ENCODE data around the gene PLXNA2. TPM values are rescaled to one million over a fixed set of nuclear protein-coding genes. Genes with fewer than 3 reads are reported as not detected.

The PLXNA2 gene
- total RNA-seq, 2 experiments from 2014 or later, result 0.84 to 1.6 TPM

GRCh38 chr1:208238710-208239472 is 5.3 kb downstream of the PLXNA2 start:
- Mint-ChIP-seq H3K27ac (no peak overlapping the region), H3K4me3 (no peak overlapping the region), H3K9me3 (ENCODE audit: insufficient read depth) (no peaks in the 10 kb centered on the region), H3K36me3 (ENCODE audit: low read depth) (no peaks in the 10 kb centered on the region), H3K27me3 (ENCODE audit: low read depth) (peaks cover 79% of the 10 kb centered on the region), H3K4me1 (ENCODE audit: low read depth) (peaks cover 24% of the 10 kb centered on the region)
- ChIA-PET POLR2A (no interaction called here), CTCF (interaction anchor here (0.9 to 2.8 kb wide), 5 partner anchors 9 to 219 kb away, joined by 3 to 28 read pairs (median 5); no protein-coding TSS in a partner anchor)
- ATAC-seq, result no peak
- peak; percentile 35 for DNase-seq

GRCh38 chr1:208237241-208237640 is 6.9 kb downstream of the PLXNA2 start:
- no peak overlapping the region for H3K4me3 Mint-ChIP-seq
- ATAC-seq, result no peak
- peaks cover 82% of the 10 kb centered on the region for H3K27me3 Mint-ChIP-seq (ENCODE audit: low read depth)
- ChIA-PET POLR2A (no interaction called here), CTCF (interaction anchor here (0.7 to 6.3 kb wide), 4 partner anchors 7 to 244 kb away, joined by 3 to 47 read pairs (median 5); partner anchors contain the start of gene PLXNA2)
- no peak overlapping the region for H3K27ac Mint-ChIP-seq
- no peaks in the 10 kb centered on the region for H3K9me3 Mint-ChIP-seq (ENCODE audit: insufficient read depth)
- no peak for DNase-seq
- no peaks in the 10 kb centered on the region for H3K36me3 Mint-ChIP-seq (ENCODE audit: low read depth)
- peaks cover 19% of the 10 kb centered on the region for H3K4me1 Mint-ChIP-seq (ENCODE audit: low read depth)

GRCh38 chr1:208235982-208236761 is 8.0 kb downstream of the PLXNA2 start:
- H3K9me3 Mint-ChIP-seq (ENCODE audit: insufficient read depth), result no peaks in the 10 kb centered on the region
- peak; percentile 42 for DNase-seq
- H3K27me3 Mint-ChIP-seq (ENCODE audit: low read depth), result peaks cover 72% of the 10 kb centered on the region
- CTCF ChIA-PET, result interaction anchor here (1.1 to 6.3 kb wide), 3 partner anchors 9 to 215 kb away, joined by 4 to 47 read pairs (median 5); partner anchors contain the start of gene PLXNA2
- H3K4me1 Mint-ChIP-seq (ENCODE audit: low read depth), result peaks cover 19% of the 10 kb centered on the region
- peak; percentile 72 for ATAC-seq
- no peaks in the 10 kb centered on the region for H3K36me3 Mint-ChIP-seq (ENCODE audit: low read depth)
- POLR2A ChIA-PET, result interaction anchor here (1.0 kb wide), 1 partner anchor 8 kb away, joined by 3 read pairs; no protein-coding TSS in a partner anchor
- no peak overlapping the region for H3K27ac Mint-ChIP-seq
- no peak overlapping the region for H3K4me3 Mint-ChIP-seq

DNA sequence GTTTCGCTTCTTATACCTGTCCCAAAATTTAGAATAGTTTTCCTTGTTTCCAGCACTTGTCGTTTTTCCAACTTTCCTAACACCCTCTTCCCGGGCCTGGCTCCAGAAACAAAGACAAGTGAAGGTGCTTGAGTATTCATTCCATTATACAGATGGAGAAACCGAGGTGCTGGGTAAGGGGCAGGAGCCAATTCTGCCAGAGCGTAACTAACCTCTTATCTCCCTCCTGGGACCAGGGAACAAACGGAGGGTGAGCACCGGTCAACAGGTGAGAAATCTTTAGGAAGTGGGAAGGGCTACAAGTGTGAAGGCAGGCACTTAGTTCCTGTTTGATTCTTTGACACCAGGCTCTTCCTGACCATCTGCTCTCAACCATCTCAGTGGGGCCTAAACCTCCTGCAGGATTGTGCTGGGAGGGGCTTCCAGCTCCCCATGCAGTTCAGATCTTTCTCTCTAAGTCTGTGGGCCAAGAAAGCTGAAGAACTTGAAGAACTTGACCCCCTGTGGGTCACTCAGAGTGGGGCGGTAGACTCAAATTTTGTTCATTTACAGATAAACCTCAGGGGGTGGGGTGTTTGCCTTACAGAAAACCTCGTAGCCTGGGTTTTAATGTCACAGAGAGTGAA is 8.7 kb downstream of the PLXNA2 start:
- ATAC-seq (no peak), DNase-seq (no peak)
- Mint-ChIP-seq H3K27ac (no peak overlapping the region), H3K4me3 (no peak overlapping the region), H3K9me3 (ENCODE audit: insufficient read depth) (no peaks in the 10 kb centered on the region), H3K27me3 (ENCODE audit: low read depth) (peaks cover 72% of the 10 kb centered on the region), H3K36me3 (ENCODE audit: low read depth) (no peaks in the 10 kb centered on the region), H3K4me1 (ENCODE audit: low read depth) (peaks cover 19% of the 10 kb centered on the region)
- POLR2A ChIA-PET, result no interaction called here
- CTCF ChIA-PET, result interaction anchor here (6.3 kb wide), 1 partner anchor 9 kb away, joined by 47 read pairs; the partner anchor contains the start of gene PLXNA2

DNA sequence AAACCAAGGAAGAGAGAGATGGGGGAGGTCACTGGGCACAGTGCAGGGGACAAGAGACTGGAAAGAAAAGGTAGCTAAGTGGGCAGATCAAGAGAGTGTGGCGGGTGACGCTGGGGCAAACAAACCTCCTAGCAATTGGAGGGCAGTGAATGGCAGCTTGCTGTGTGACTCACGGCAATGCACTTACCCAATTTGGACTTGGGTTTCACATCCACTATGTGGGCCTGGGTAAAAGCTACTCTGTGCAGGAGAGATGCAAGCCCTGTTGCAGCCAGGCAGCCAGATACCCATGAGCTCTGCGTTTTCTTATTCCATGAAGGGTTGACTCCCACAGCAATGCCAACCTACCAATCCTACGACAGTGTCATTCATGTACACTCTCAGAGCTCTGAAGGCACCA is 9.5 kb downstream of the PLXNA2 start:
- no peaks in the 10 kb centered on the region for H3K36me3 Mint-ChIP-seq (ENCODE audit: low read depth)
- DNase-seq (no peak), ATAC-seq (no peak)
- H3K9me3 Mint-ChIP-seq (ENCODE audit: insufficient read depth), result no peaks in the 10 kb centered on the region
- CTCF ChIA-PET, result interaction anchor here (1.4 to 6.3 kb wide), 3 partner anchors 10 to 350 kb away, joined by 3 to 47 read pairs (median 3); partner anchors contain the start of gene PLXNA2
- no peak overlapping the region for H3K4me3 Mint-ChIP-seq
- POLR2A ChIA-PET, result no interaction called here
- H3K27me3 Mint-ChIP-seq (ENCODE audit: low read depth), result peaks cover 68% of the 10 kb centered on the region
- peaks cover 19% of the 10 kb centered on the region for H3K4me1 Mint-ChIP-seq (ENCODE audit: low read depth)
- H3K27ac Mint-ChIP-seq, result no peak overlapping the region

DNA sequence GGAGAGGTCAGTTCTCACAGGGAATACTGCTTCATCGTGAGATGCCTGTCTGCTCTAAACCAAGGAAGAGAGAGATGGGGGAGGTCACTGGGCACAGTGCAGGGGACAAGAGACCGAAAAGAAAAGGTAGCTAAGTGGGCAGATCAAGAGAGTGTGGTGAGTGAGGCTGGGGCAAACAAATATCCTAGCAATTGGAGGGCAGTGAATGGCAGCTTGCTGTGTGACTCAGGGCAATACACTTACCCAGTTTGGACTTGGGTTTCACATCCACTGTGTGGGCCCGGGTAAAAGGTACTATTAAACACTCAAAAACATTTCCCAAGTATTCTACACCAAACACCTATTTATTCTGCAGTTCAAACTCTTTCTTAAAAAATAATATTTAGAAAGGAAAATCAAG is 10.2 kb downstream of the PLXNA2 start:
- Mint-ChIP-seq H3K27ac (no peak overlapping the region), H3K27me3 (ENCODE audit: low read depth) (peaks cover 65% of the 10 kb centered on the region), H3K4me1 (ENCODE audit: low read depth) (peaks cover 19% of the 10 kb centered on the region), H3K9me3 (ENCODE audit: insufficient read depth) (no peaks in the 10 kb centered on the region), H3K4me3 (no peak overlapping the region), H3K36me3 (ENCODE audit: low read depth) (no peaks in the 10 kb centered on the region)
- POLR2A ChIA-PET, result no interaction called here
- no peak for DNase-seq
- CTCF ChIA-PET, result interaction anchor here (1.4 to 6.3 kb wide), 3 partner anchors 11 to 349 kb away, joined by 3 to 47 read pairs (median 3); partner anchors contain the start of gene PLXNA2
- ATAC-seq, result no peak

DNA sequence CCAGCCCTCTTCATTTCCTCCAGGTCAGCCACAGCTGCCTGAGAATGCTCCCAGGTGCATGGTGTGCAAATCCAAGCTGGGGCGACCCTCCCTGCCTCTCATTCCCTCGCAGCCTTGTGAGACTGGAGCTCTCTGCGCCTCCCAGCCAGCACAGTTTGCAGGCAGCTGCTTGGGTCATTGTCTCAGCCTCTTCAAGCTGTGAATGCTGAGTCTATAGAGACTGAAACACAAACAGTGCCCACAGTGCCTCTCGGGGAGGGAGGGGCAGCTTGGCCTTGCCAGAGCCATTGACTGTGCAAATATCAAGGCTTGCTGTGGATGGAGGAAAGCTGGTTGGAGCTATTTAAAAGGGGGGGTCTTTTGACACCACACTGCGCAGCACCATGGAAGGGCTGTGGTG is 10.6 kb downstream of the PLXNA2 start:
- no peak overlapping the region for H3K4me3 Mint-ChIP-seq
- H3K4me1 Mint-ChIP-seq (ENCODE audit: low read depth), result peaks cover 19% of the 10 kb centered on the region
- CTCF ChIA-PET, result interaction anchor here (1.4 to 6.3 kb wide), 3 partner anchors 11 to 349 kb away, joined by 3 to 47 read pairs (median 3); partner anchors contain the start of gene PLXNA2
- no peak for DNase-seq
- POLR2A ChIA-PET, result no interaction called here
- no peak for ATAC-seq
- no peaks in the 10 kb centered on the region for H3K36me3 Mint-ChIP-seq (ENCODE audit: low read depth)
- peaks cover 68% of the 10 kb centered on the region for H3K27me3 Mint-ChIP-seq (ENCODE audit: low read depth)
- H3K9me3 Mint-ChIP-seq (ENCODE audit: insufficient read depth), result no peaks in the 10 kb centered on the region
- no peak overlapping the region for H3K27ac Mint-ChIP-seq

- ChIA-PET CTCF (interaction anchor here (1.0 to 6.3 kb wide), 2 partner anchors 8 to 12 kb away, joined by 4 to 47 read pairs; partner anchors contain the start of gene PLXNA2), POLR2A (interaction anchor here (0.6 kb wide), 1 partner anchor 31 kb away, joined by 4 read pairs; no protein-coding TSS in a partner anchor)
- Mint-ChIP-seq H3K4me3 (no peak overlapping the region), H3K27ac (no peak overlapping the region), H3K9me3 (ENCODE audit: insufficient read depth) (no peaks in the 10 kb centered on the region), H3K27me3 (ENCODE audit: low read depth) (peaks cover 62% of the 10 kb centered on the region), H3K4me1 (ENCODE audit: low read depth) (peaks cover 19% of the 10 kb centered on the region), H3K36me3 (ENCODE audit: low read depth) (no peaks in the 10 kb centered on the region)
- ATAC-seq (no peak), DNase-seq (no peak)
These were observed 11.5 kb downstream of the PLXNA2 start for GRCh38 chr1:208232662-208233038.

DNA sequence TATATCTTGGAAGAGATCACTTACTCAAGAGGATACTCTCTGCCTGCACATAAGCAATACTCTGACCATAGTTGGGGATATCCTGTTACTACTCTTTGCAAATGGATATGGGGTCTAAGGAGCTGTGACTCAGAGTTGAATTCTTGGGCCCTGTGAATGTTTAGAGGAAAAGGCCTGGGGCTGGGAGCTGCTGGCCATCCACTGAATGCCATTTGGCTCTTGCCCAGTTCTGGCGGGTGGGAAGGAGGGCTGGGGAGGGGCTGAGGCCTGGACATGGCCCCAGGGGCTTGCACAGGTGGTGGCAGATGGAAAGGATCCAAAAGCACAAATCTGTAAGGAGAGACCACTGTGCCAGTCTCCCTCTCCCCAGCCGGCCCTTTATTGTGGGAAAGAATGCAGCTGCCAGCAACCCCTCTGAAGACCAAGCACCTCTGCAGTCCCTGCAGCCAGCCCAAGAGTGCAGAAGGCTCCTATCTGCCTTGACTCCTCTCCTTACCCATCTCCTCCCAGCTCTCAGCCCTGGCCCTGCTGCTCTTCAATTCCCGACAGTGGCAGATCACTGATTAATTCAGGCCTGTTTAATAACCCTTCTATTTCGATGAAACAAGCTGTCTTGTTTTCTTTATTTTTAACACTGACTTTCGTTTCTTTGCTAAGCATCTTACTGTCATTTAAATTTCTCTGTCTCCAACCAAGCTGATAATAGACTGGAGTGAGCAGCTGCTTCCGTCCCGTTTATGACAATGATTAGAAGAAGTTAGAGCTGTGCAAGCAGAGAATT is 12.1 kb downstream of the PLXNA2 start:
- ChIA-PET CTCF (interaction anchor here (1.0 to 6.3 kb wide), 2 partner anchors 8 to 13 kb away, joined by 4 to 47 read pairs; partner anchors contain the start of gene PLXNA2), POLR2A (no interaction called here)
- no peaks in the 10 kb centered on the region for H3K9me3 Mint-ChIP-seq (ENCODE audit: insufficient read depth)
- peaks cover 56% of the 10 kb centered on the region for H3K27me3 Mint-ChIP-seq (ENCODE audit: low read depth)
- DNase-seq (no peak), ATAC-seq (no peak)
- peaks cover 19% of the 10 kb centered on the region for H3K4me1 Mint-ChIP-seq (ENCODE audit: low read depth)
- no peak overlapping the region for H3K4me3 Mint-ChIP-seq
- H3K36me3 Mint-ChIP-seq (ENCODE audit: low read depth), result no peaks in the 10 kb centered on the region
- H3K27ac Mint-ChIP-seq, result no peak overlapping the region

- peaks cover 48% of the 10 kb centered on the region for H3K27me3 Mint-ChIP-seq (ENCODE audit: low read depth)
- ChIA-PET POLR2A (interaction anchor here (0.6 kb wide), 1 partner anchor 330 kb away, joined by 3 read pairs; no protein-coding TSS in a partner anchor), CTCF (interaction anchor here (0.7 to 6.3 kb wide), 2 partner anchors 14 to 209 kb away, joined by 3 to 47 read pairs; partner anchors contain the start of gene PLXNA2)
- ATAC-seq (no peak), DNase-seq (no peak)
- peaks cover 7% of the 10 kb centered on the region for H3K4me1 Mint-ChIP-seq (ENCODE audit: low read depth)
- no peak overlapping the region for H3K4me3 Mint-ChIP-seq
- H3K9me3 Mint-ChIP-seq (ENCODE audit: insufficient read depth), result no peaks in the 10 kb centered on the region
- H3K27ac Mint-ChIP-seq, result no peak overlapping the region
- H3K36me3 Mint-ChIP-seq (ENCODE audit: low read depth), result no peaks in the 10 kb centered on the region
These were observed 13.3 kb downstream of the PLXNA2 start for GRCh38 chr1:208230668-208231529.
